ENCODE data around the gene SMIM33. TPM values are rescaled to one million over a fixed set of nuclear protein-coding genes. Genes with fewer than 3 reads are reported as not detected.

SMIM33 gene
- total and polyA plus RNA-seq, 10 of the 15 experiments (the other 5 are each of a cell fraction or from before 2014, with no cell fraction given): 0.03 to 0.25 (median 0.07) TPM; not detected in 4

DNA sequence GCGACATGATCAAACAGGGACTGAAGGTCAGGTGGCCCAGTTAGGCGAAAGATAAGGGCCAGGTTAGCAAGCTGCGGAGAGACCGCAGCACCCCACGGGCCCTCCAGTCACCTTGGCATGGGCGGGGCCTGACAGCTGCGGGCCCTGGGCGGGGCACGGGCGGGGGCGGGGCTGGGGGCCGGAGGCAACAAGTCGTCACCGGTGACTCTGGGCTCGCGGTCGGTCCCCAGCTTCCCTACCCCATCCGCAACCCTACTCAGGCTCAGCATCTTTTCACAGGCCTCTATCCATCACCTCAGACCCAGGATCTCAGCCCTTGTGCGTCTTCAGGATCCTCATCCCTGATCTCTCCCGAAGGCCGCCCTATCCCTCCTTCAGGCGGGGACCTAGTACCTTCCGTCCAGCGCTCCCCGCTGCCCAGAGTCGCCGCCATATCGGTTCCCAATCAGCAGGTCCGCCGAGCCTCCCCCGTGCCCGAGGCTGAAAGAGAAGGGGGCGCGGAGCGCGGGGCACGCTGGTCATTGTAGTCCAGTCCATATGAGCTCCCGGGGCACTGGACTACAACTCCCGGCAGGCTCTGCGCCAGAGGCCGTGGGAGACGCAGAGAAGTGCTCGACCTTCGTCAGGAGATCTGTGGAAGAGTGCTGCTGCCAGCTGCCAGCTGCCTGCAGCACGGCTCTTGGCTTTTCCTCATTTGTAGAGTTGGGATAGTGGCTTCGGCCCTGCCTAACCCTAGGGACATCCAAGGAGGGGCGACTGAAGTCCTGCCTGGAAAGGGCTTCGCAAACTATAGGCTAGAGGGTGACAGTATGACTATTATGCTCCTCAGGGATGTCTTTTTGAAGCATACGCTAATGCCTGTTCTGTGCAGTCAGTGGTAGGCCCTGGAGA is 31.5 kb upstream of the SMIM33 start, which contains the start of gene DNAJC18 (continued):
- no peak for TF ChIP-seq ELK1 (IDR thresholded peaks at IDR 0.05; ENCODE audit: low read depth, low read length)
- TF ChIP-seq HSF1 (IDR thresholded peaks at IDR 0.05; ENCODE audit: low read depth, low read length): no peak
- TF ChIP-seq ATF2 (IDR thresholded peaks at IDR 0.05; ENCODE audit: low read length): no peak
- TF ChIP-seq SRF (IDR thresholded peaks at IDR 0.05; ENCODE audit: low read depth in 2 of 2, low read length in 2 of 2): no peak
- peak; percentile 7; the same call in 1 of the 2 replicates for TF ChIP-seq PKNOX1 (IDR thresholded peaks at IDR 0.05)
- TF ChIP-seq NFYA (IDR thresholded peaks at IDR 0.05; ENCODE audit: borderline replicate concordance, low read depth, low read length): no peak
- TF ChIP-seq EGR1 (IDR thresholded peaks at IDR 0.05; ENCODE audit: borderline replicate concordance in 1 of 2, low read depth in 2 of 2, low read length in 2 of 2): peak in 1 of 2 experiments; percentile 71; a peak in 2 of 3 replicates
- TF ChIP-seq, protein P1, sequence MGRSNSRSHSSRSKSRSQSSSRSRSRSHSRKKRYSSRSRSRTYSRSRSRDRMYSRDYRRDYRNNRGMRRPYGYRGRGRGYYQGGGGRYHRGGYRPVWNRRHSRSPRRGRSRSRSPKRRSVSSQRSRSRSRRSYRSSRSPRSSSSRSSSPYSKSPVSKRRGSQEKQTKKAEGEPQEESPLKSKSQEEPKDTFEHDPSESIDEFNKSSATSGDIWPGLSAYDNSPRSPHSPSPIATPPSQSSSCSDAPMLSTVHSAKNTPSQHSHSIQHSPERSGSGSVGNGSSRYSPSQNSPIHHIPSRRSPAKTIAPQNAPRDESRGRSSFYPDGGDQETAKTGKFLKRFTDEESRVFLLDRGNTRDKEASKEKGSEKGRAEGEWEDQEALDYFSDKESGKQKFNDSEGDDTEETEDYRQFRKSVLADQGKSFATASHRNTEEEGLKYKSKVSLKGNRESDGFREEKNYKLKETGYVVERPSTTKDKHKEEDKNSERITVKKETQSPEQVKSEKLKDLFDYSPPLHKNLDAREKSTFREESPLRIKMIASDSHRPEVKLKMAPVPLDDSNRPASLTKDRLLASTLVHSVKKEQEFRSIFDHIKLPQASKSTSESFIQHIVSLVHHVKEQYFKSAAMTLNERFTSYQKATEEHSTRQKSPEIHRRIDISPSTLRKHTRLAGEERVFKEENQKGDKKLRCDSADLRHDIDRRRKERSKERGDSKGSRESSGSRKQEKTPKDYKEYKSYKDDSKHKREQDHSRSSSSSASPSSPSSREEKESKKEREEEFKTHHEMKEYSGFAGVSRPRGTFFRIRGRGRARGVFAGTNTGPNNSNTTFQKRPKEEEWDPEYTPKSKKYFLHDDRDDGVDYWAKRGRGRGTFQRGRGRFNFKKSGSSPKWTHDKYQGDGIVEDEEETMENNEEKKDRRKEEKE (IDR thresholded peaks at IDR 0.05): no peak
- TF ChIP-seq KDM1A (IDR thresholded peaks at IDR 0.05; ENCODE audit: borderline replicate concordance): no peak
- TF ChIP-seq MYC (IDR thresholded peaks at IDR 0.05; ENCODE audit: insufficient read depth, insufficient read length, insufficient replicate concordance, low read length, severe bottlenecking): no peak
- TF ChIP-seq RAD51 (IDR thresholded peaks at IDR 0.05): peak; percentile 8; the same call in 1 of the 2 replicates
- TF ChIP-seq HCFC1 (IDR thresholded peaks at IDR 0.05; ENCODE audit: low read length): peak; percentile 92
- TF ChIP-seq ATF7 (IDR thresholded peaks at IDR 0.05; ENCODE audit: low read depth): peak; percentile 68; the same call in 1 of the 2 replicates
- no peak for TF ChIP-seq MXI1 (IDR thresholded peaks at IDR 0.05; ENCODE audit: low read depth, low read length)
- TF ChIP-seq SUPT20H (IDR thresholded peaks at IDR 0.05; ENCODE audit: borderline replicate concordance, control insufficient read depth, low read depth, low read length): no peak
- no peak for TF ChIP-seq RFX5 (IDR thresholded peaks at IDR 0.05; ENCODE audit: low read depth, low read length)
- no peak for TF ChIP-seq SPI1 (IDR thresholded peaks at IDR 0.05; ENCODE audit: borderline replicate concordance, insufficient read depth, low read depth, low read length)
- TF ChIP-seq ZNF24 (IDR thresholded peaks at IDR 0.05): no peak
- TF ChIP-seq STAT3 (IDR thresholded peaks at IDR 0.05; ENCODE audit: low read depth, low read length): no peak
- TF ChIP-seq PAX5 (IDR thresholded peaks at IDR 0.05; ENCODE audit: borderline replicate concordance, low read depth, low read length): no peak

All from GM12878 (cell line).